Measurements from ENCODE around the gene C3AR1. TPM values are rescaled to one million over a fixed set of nuclear protein-coding genes. Genes with fewer than 3 reads are reported as not detected.

The C3AR1 gene
- polyA plus RNA-seq, 2 of the 4 experiments (the other 2 are of a cell fraction) = not detected

DNA sequence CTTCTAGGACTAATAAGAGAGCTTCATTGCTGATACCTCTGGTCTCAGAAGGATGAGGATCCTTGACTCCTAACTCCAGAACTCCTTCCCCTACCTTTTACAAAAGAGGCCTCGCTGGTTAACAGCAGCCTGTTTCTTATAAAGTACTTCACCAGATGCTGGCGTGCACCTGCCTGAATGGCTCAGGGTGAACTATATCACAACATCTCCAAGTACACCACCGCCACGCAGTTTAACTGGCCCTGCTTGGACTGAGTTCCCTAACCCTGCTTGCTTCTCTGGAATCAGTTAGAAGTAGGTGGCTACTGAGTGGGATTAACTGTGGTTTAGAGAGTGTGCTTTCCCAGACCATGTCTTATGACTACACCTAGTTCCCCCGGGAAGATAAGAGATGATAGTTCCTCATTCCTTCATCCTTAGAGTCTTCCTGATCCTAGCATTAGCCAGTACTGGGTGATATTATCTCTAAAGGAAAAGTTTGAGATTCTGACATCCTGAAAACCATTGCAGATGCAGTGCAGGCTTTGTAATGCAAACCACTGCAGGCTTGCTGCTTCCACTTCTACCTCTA lies 30.6 kb downstream of the C3AR1 start:
- DNase-seq (ENCODE audit: low read depth in 1 of 2, low spot score in 1 of 2) (no peak), ATAC-seq (no peak), FAIRE-seq (no peak)
- peaks cover 31% of the 10 kb centered on the region for H3K4me1 ChIP-seq
- ChIA-PET CTCF (interaction anchor here (0.6 to 3.5 kb wide), 4 partner anchors 10 to 661 kb away, joined by 3 to 30 read pairs (median 4); partner anchors contain the start of gene SLC2A3), POLR2A (interaction anchor here (1.7 kb wide), 1 partner anchor 8 kb away, joined by 4 read pairs; no protein-coding TSS in a partner anchor)
- H3K4me2 ChIP-seq = no peak overlapping the region
- no peak overlapping the region for H3K27ac ChIP-seq
- TF ChIP-seq ZNF302 (CRISPR knock-in tag; IDR thresholded peaks at IDR 0.05) = no peak
- no peak for TF ChIP-seq FOSL2 (IDR thresholded peaks at IDR 0.05)
- TF ChIP-seq FOSL2 (CRISPR knock-in tag; IDR thresholded peaks at IDR 0.05) = no peak
- no peak for TF ChIP-seq KDM1A (IDR thresholded peaks at IDR 0.05; ENCODE audit: low read depth)
- no peak for TF ChIP-seq TFCP2L1 (CRISPR knock-in tag; IDR thresholded peaks at IDR 0.05)
- TF ChIP-seq, protein P1, sequence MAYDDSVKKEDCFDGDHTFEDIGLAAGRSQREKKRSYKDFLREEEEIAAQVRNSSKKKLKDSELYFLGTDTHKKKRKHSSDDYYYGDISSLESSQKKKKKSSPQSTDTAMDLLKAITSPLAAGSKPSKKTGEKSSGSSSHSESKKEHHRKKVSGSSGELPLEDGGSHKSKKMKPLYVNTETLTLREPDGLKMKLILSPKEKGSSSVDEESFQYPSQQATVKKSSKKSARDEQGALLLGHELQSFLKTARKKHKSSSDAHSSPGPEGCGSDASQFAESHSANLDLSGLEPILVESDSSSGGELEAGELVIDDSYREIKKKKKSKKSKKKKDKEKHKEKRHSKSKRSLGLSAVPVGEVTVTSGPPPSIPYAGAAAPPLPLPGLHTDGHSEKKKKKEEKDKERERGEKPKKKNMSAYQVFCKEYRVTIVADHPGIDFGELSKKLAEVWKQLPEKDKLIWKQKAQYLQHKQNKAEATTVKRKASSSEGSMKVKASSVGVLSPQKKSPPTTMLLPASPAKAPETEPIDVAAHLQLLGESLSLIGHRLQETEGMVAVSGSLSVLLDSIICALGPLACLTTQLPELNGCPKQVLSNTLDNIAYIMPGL (CRISPR knock-in tag; IDR thresholded peaks at IDR 0.05; ENCODE audit: borderline replicate concordance) = no peak
- TF ChIP-seq, protein P2, sequence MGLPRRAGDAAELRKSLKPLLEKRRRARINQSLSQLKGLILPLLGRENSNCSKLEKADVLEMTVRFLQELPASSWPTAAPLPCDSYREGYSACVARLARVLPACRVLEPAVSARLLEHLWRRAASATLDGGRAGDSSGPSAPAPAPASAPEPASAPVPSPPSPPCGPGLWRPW (IDR thresholded peaks at IDR 0.05) = no peak
- TF ChIP-seq NR3C1 (IDR thresholded peaks at IDR 0.05) = no peak
- no peak for TF ChIP-seq RCOR1 (IDR thresholded peaks at IDR 0.05; ENCODE audit: low read depth, low read length)
- no peak for TF ChIP-seq RAD21 (conservative IDR thresholded peaks at IDR 0.05 in 1 of 2, IDR thresholded peaks at IDR 0.05 in 1 of 2)
- TF ChIP-seq EP300 (IDR thresholded peaks at IDR 0.05) = no peak
- TF ChIP-seq, protein P3, sequence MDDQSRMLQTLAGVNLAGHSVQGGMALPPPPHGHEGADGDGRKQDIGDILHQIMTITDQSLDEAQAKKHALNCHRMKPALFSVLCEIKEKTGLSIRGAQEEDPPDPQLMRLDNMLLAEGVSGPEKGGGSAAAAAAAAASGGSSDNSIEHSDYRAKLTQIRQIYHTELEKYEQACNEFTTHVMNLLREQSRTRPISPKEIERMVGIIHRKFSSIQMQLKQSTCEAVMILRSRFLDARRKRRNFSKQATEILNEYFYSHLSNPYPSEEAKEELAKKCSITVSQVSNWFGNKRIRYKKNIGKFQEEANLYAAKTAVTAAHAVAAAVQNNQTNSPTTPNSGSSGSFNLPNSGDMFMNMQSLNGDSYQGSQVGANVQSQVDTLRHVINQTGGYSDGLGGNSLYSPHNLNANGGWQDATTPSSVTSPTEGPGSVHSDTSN (IDR thresholded peaks at IDR 0.05) = no peak
- no peak for TF ChIP-seq CHD2 (IDR thresholded peaks at IDR 0.05; ENCODE audit: low read length, partially characterized antibody)
- TF ChIP-seq, protein P4, sequence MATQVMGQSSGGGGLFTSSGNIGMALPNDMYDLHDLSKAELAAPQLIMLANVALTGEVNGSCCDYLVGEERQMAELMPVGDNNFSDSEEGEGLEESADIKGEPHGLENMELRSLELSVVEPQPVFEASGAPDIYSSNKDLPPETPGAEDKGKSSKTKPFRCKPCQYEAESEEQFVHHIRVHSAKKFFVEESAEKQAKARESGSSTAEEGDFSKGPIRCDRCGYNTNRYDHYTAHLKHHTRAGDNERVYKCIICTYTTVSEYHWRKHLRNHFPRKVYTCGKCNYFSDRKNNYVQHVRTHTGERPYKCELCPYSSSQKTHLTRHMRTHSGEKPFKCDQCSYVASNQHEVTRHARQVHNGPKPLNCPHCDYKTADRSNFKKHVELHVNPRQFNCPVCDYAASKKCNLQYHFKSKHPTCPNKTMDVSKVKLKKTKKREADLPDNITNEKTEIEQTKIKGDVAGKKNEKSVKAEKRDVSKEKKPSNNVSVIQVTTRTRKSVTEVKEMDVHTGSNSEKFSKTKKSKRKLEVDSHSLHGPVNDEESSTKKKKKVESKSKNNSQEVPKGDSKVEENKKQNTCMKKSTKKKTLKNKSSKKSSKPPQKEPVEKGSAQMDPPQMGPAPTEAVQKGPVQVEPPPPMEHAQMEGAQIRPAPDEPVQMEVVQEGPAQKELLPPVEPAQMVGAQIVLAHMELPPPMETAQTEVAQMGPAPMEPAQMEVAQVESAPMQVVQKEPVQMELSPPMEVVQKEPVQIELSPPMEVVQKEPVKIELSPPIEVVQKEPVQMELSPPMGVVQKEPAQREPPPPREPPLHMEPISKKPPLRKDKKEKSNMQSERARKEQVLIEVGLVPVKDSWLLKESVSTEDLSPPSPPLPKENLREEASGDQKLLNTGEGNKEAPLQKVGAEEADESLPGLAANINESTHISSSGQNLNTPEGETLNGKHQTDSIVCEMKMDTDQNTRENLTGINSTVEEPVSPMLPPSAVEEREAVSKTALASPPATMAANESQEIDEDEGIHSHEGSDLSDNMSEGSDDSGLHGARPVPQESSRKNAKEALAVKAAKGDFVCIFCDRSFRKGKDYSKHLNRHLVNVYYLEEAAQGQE (IDR thresholded peaks at IDR 0.05) = no peak
- no peak for TF ChIP-seq POLR2A (IDR thresholded peaks at IDR 0.05; ENCODE audit: low read length)
- TF ChIP-seq RARB (CRISPR knock-in tag; IDR thresholded peaks at IDR 0.05) = no peak
- TF ChIP-seq, protein P5, sequence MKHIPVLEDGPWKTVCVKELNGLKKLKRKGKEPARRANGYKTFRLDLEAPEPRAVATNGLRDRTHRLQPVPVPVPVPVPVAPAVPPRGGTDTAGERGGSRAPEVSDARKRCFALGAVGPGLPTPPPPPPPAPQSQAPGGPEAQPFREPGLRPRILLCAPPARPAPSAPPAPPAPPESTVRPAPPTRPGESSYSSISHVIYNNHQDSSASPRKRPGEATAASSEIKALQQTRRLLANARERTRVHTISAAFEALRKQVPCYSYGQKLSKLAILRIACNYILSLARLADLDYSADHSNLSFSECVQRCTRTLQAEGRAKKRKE (CRISPR knock-in tag; IDR thresholded peaks at IDR 0.05; ENCODE audit: low read depth) = no peak
- TF ChIP-seq GATA3 (IDR thresholded peaks at IDR 0.05; ENCODE audit: borderline replicate concordance) = no peak
- TF ChIP-seq NFE2L2 (conservative IDR thresholded peaks at IDR 0.05; ENCODE audit: low read length) = no peak
- no peak overlapping the region for H3K4me3 ChIP-seq
- H3K9me3 ChIP-seq = no peaks in the 10 kb centered on the region
- WGBS (ENCODE audit: missing lambda C conversion rate) = 87% methylated on average over 5 of the region's 5 CpGs

DNA sequence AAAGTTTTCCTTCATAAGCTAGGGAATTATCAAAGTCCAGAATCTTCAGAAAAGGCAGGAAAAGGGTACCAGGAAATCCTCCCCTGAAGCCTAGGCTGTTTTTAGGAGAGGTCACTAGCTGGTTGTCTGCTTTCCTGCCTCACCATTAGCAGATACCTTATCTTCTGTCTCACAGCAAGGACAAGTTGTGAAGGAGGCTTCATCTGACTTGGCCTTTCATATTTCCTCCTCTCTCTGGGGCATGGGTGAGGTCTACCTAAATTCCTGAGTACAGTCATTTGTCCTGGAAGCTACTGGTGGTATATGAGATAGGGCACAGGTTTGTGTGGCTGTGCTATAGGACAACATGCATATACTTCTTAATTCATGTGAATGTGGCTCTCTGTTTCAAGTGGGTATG lies 31.4 kb downstream of the C3AR1 start:
- Histone ChIP-seq H3K4me3 (no peak overlapping the region), H3K27ac (no peak overlapping the region), H3K4me1 (peaks cover 31% of the 10 kb centered on the region), H3K4me2 (peak overlapping the region; percentile 90; the same call in 2 of the 3 replicates), H3K9me3 (no peaks in the 10 kb centered on the region)
- no peak for ATAC-seq
- FAIRE-seq = no peak
- POLR2A ChIA-PET = interaction anchor here (1.7 kb wide), 1 partner anchor 8 kb away, joined by 4 read pairs; no protein-coding TSS in a partner anchor
- TF ChIP-seq, protein P6, sequence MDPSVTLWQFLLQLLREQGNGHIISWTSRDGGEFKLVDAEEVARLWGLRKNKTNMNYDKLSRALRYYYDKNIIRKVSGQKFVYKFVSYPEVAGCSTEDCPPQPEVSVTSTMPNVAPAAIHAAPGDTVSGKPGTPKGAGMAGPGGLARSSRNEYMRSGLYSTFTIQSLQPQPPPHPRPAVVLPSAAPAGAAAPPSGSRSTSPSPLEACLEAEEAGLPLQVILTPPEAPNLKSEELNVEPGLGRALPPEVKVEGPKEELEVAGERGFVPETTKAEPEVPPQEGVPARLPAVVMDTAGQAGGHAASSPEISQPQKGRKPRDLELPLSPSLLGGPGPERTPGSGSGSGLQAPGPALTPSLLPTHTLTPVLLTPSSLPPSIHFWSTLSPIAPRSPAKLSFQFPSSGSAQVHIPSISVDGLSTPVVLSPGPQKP (IDR thresholded peaks at IDR 0.05; ENCODE audit: low read depth, low read length) = no peak
- TF ChIP-seq JUNB (IDR thresholded peaks at IDR 0.05) (no peak), KDM1A (IDR thresholded peaks at IDR 0.05; ENCODE audit: low read depth) (no peak), HOXA7 (CRISPR knock-in tag; IDR thresholded peaks at IDR 0.05) (no peak), HDAC2 (IDR thresholded peaks at IDR 0.05) (no peak), HOXB13 (CRISPR knock-in tag; IDR thresholded peaks at IDR 0.05; ENCODE audit: low read depth) (no peak)
- TF ChIP-seq, protein P7, sequence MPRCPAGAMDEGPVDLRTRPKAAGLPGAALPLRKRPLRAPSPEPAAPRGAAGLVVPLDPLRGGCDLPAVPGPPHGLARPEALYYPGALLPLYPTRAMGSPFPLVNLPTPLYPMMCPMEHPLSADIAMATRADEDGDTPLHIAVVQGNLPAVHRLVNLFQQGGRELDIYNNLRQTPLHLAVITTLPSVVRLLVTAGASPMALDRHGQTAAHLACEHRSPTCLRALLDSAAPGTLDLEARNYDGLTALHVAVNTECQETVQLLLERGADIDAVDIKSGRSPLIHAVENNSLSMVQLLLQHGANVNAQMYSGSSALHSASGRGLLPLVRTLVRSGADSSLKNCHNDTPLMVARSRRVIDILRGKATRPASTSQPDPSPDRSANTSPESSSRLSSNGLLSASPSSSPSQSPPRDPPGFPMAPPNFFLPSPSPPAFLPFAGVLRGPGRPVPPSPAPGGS (IDR thresholded peaks at IDR 0.05) = no peak
- TF ChIP-seq, protein P5 (CRISPR knock-in tag; IDR thresholded peaks at IDR 0.05; ENCODE audit: low read depth) = no peak
- TF ChIP-seq, protein P8, sequence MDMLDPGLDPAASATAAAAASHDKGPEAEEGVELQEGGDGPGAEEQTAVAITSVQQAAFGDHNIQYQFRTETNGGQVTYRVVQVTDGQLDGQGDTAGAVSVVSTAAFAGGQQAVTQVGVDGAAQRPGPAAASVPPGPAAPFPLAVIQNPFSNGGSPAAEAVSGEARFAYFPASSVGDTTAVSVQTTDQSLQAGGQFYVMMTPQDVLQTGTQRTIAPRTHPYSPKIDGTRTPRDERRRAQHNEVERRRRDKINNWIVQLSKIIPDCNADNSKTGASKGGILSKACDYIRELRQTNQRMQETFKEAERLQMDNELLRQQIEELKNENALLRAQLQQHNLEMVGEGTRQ (IDR thresholded peaks at IDR 0.05) = no peak
- CTCF ChIA-PET = interaction anchor here (0.7 to 3.5 kb wide), 2 partner anchors 11 to 203 kb away, joined by 3 to 30 read pairs; no protein-coding TSS in a partner anchor
- DNase-seq (ENCODE audit: low read depth in 1 of 2, low spot score in 1 of 2) = no peak
